Heart right ventricle (tissue), 16 donors: Measurements from ENCODE around the gene BRIP1. TPM values are rescaled to one million over a fixed set of nuclear protein-coding genes. Genes with fewer than 3 reads are reported as not detected.

Source experiments
- ATAC-seq, 8 donors: fragments of 200-7000 bp; cut with Tn5 transposase; one replicate each; pipeline ENCODE4 v1.9.1; 2020; ENCODE audit warnings: mild to moderate bottlenecking in 8 of 8, moderate library complexity in 8 of 8, moderate number of reproducible peaks in 1 of 8
- DNase-seq, 2 donors: peaks; one replicate each; pipeline ENCODE4 v3.0.0-alpha.2; 2020
- H3K27ac ChIP-seq, 10 donors: fragments of 200-600 bp; sonication (generic) in 2 of 10; one replicate each; pipeline versions ENCODE4 v1.5.0 to v1.8.0; 2020 to 2022; ENCODE audit warnings: mild to moderate bottlenecking in 3 of 10
- H3K27me3 ChIP-seq, 7 donors: fragments of 200-600 bp; one replicate each; pipeline ENCODE4 v1.8.0; 2021 to 2022; ENCODE audit warnings: mild to moderate bottlenecking in 2 of 7
- H3K36me3 ChIP-seq, 9 donors: fragments of 200-600 bp; sonication (generic) in 1 of 9; one replicate each; pipeline versions ENCODE4 v1.5.0 to v1.8.0; 2020 to 2022; ENCODE audit warnings: mild to moderate bottlenecking in 2 of 9
- H3K4me1 ChIP-seq, 9 donors: fragments of 200-600 bp; sonication (generic) in 1 of 9; one replicate each; pipeline versions ENCODE4 v1.5.0 to v1.8.0; 2020 to 2022; ENCODE audit warnings: mild to moderate bottlenecking in 4 of 9
- H3K4me3 ChIP-seq, 10 donors: fragments of 200-600 bp; sonication (generic) in 2 of 10; one replicate each; pipeline versions ENCODE4 v1.5.0 to v1.8.0; 2020 to 2022; ENCODE audit warnings: mild to moderate bottlenecking in 7 of 10, moderate library complexity in 2 of 10
- H3K9me3 ChIP-seq, 11 donors: fragments of 200-600 bp in 10 of 11; sonication (generic) in 2 of 11; one replicate each; pipeline versions ENCODE4 v1.5.0 to v1.8.0; 2013 to 2022; ENCODE audit warnings: mild to moderate bottlenecking in 2 of 11, control low read depth in 1 of 11, moderate library complexity in 1 of 11
- CTCF ChIP-seq, 9 donors: fragments of 200-600 bp; sonication (generic) in 2 of 9; IDR thresholded peaks; one replicate each; pipeline versions ENCODE4 v1.5.0 to v1.8.0; 2021 to 2022; ENCODE audit warnings: antibody characterized with exemption in 9 of 9, mild to moderate bottlenecking in 5 of 9, moderate library complexity in 1 of 9
- WGBS, 2 donors: extraction: QIAGEN DNeasy Blood & Tissue Kit; methylation state at CpG; one replicate each; pipeline ENCODE4 v1.1.7; 2013; ENCODE audit warnings: inconsistent platforms in 1 of 2; 5-methylcytosine and 5-hydroxymethylcytosine counted together
- intact Hi-C, 10 donors: fragments of 100-400 bp; cut with DNase I; formaldehyde crosslinking; loops; one replicate each; pipeline versions ENCODE4 v1.11.1 to v1.14.2; 2022
- polyA plus RNA-seq, 2 donors: library from polyadenylated mRNA; stranded (reverse); fragments of 200-250 nt; gene quantifications; one replicate each; pipeline ENCODE4 v1.2.3, GENCODE V29; 2013
- total RNA-seq, 10 donors: library from RNA; stranded (reverse); fragmentation: NEBNext Ultra II Directional in 3 of 10; extraction: Animal tissue kit (Norgen Biotek cat#: 25700) in 3 of 10; gene quantifications; one replicate each; pipeline versions ENCODE4 v1.2.1 to v1.2.4, GENCODE V29; 2021 to 2023
- donor health status: Arrhythmogenic right ventricular cardiomyopathy.
- donor health status: ischemic (EF 13 %, LVEDD 7.1; RV severe dilation, severe dysfunction).
- donor health status: healthy with polysubstance abuse.
- donor health status: DM: no; HTN: yes; CAD: no.
- donor health status: DM: no; HTN: no; CAD: no.
- donor health status: ischemic (EF 25% LVEDD 6.9; RV normal size, moderate dysfunction).
- donor health status: ischemic (EF 25% LVEDD 5.7; RV mildly dilated, moderate dysfunction).
- donor health status: healthy.
- donor health status: DM: yes; HTN: yes; CAD: no.
- donor health status: Ischemic cardiomyopathy.
- donor health status: ischemic (EF 35%, LVEDD 5.7; RV mildly dilated, moderate dysfunction).
- donor health status: nonischemic (EF 11% LVEDD 7.7; RV severe dilation, severe dysfunction).
- donor health status: DM: yes; HTN: yes; CAD: no.
- donor health status: PGD.
- donor health status: ischemic (EF 29% LVEDD 5.4; RV normal size, mild dysfunction).
- donor health status: nonischemic (EF 23%, LVEDD 6.1; RV moderate dilation, normal function).

BRIP1 gene
- total and polyA plus RNA-seq, 12 donors = 0.03 to 2.1 (median 0.22) TPM; not detected in 1

GRCh38 chr17:61645920-61646319, 217.4 kb downstream of the BRIP1 start:
- H3K27ac ChIP-seq = no peak overlapping the region
- H3K27me3 ChIP-seq = no peaks in the 10 kb centered on the region
- whole genome bisulfite sequencing, 2 donors = 83 to 89% methylated on average over 3 of the region's 3 CpGs
- H3K36me3 ChIP-seq = no peaks in the 10 kb centered on the region
- no peak for ATAC-seq
- no peak overlapping the region for H3K4me3 ChIP-seq
- DNase-seq = no peak
- no peak for TF ChIP-seq CTCF (IDR thresholded peaks at IDR 0.05)
- H3K4me1 ChIP-seq = no peaks in the 10 kb centered on the region
- H3K9me3 ChIP-seq = peaks cover 0 to 16% (median 5%) of the 10 kb centered on the region in 11 donors
- intact Hi-C loops = no loop called here

GRCh38 chr17:61644800-61645774, 218.2 kb downstream of the BRIP1 start:
- H3K27ac ChIP-seq = no peak overlapping the region
- no peak for DNase-seq
- H3K27me3 ChIP-seq = no peaks in the 10 kb centered on the region
- intact Hi-C loops = no loop called here
- H3K4me1 ChIP-seq = no peaks in the 10 kb centered on the region
- ATAC-seq = no peak
- no peaks in the 10 kb centered on the region for H3K36me3 ChIP-seq
- no peak overlapping the region for H3K4me3 ChIP-seq
- TF ChIP-seq CTCF (IDR thresholded peaks at IDR 0.05) = no peak
- peaks cover 0 to 9% (median 0%) of the 10 kb centered on the region in 11 donors for H3K9me3 ChIP-seq
- WGBS, 2 donors = 91 to 92% methylated on average over 2 of the region's 2 CpGs

GRCh38 chr17:61642768-61643167, 220.6 kb downstream of the BRIP1 start:
- Histone ChIP-seq H3K4me3 (no peak overlapping the region), H3K9me3 (peaks cover 0 to 8% (median 0%) of the 10 kb centered on the region in 11 donors), H3K27me3 (no peaks in the 10 kb centered on the region), H3K36me3 (no peaks in the 10 kb centered on the region), H3K27ac (no peak overlapping the region), H3K4me1 (no peaks in the 10 kb centered on the region)
- ATAC-seq (no peak), DNase-seq (no peak)
- intact Hi-C loops = no loop called here
- WGBS, 2 donors = 96 to 97% methylated on average over 2 of the region's 2 CpGs
- TF ChIP-seq CTCF (IDR thresholded peaks at IDR 0.05) = no peak

GRCh38 chr17:61641715-61642114, 221.6 kb downstream of the BRIP1 start:
- ATAC-seq = no peak
- no peak overlapping the region for H3K27ac ChIP-seq
- 72 to 78% methylated on average over 1 of the region's 1 CpG for WGBS, 2 donors

More at GRCh38 chr17:61641715-61642114, 221.6 kb downstream of the BRIP1 start:
- intact Hi-C loops = no loop called here
- Histone ChIP-seq H3K27me3 (peaks cover 0 to 7% (median 0%) of the 10 kb centered on the region in 7 donors), H3K36me3 (no peaks in the 10 kb centered on the region), H3K9me3 (peaks cover 0 to 8% (median 0%) of the 10 kb centered on the region in 11 donors), H3K4me3 (no peak overlapping the region), H3K4me1 (no peaks in the 10 kb centered on the region)
- no peak for TF ChIP-seq CTCF (IDR thresholded peaks at IDR 0.05)
- DNase-seq = no peak
